H1 (cell line): ENCODE measurements around the gene DRC1.

Source experiments
- BRCA1 ChIP-seq: IDR thresholded peaks from 2 replicates; pipeline ENCODE4 v1.6.1; 2012; ENCODE audit warnings: low read depth, low read length, improper control_type of control experiment
- CEBPB ChIP-seq: IDR thresholded peaks from 2 replicates; pipeline ENCODE4 v1.6.1; 2012; ENCODE audit warnings: low read depth, low read length
- CTCF ChIP-seq, 3 experiments: IDR thresholded peaks; 1 replicate in 2 of 3; 2 replicates in 1 of 3; pipeline versions ENCODE4 v1.5.1 to v1.6.1; 2011; ENCODE audit warnings: low read length in 3 of 3, mild to moderate bottlenecking in 3 of 3, inconsistent platforms in 2 of 3, low read depth in 1 of 3, moderate library complexity in 1 of 3; ENCODE audit not compliant: insufficient read depth in 1 of 3; ENCODE audit errors: control extremely low read depth in 1 of 3
- E2F6 ChIP-seq: IDR thresholded peaks from 2 replicates; pipeline ENCODE4 v1.6.1; 2012; ENCODE audit warnings: inconsistent platforms
- EZH2 ChIP-seq: fragments of 200-600 bp; sonication (generic); IDR thresholded peaks from 2 replicates; pipeline ENCODE4 v1.7.1; 2012; ENCODE audit warnings: low read depth, mild to moderate bottlenecking, moderate library complexity, low read length, inconsistent platforms; ENCODE audit not compliant: severe bottlenecking
- JUND ChIP-seq: IDR thresholded peaks from 2 replicates; pipeline ENCODE4 v1.6.1; 2011; ENCODE audit warnings: mild to moderate bottlenecking, improper control_type of control experiment, low read length
- PHF8 ChIP-seq: fragments of 200-600 bp; sonication (generic); conservative IDR thresholded peaks from 2 replicates; pipeline ENCODE4 v1.7.1; 2012; ENCODE audit warnings: low read depth, mild to moderate bottlenecking, inconsistent platforms, low read length, moderate library complexity
- POLR2A ChIP-seq, 2 experiments: IDR thresholded peaks; 1 replicate in 1 of 2; 2 replicates in 1 of 2; pipeline ENCODE4 v1.6.1; 2011; ENCODE audit warnings: low read depth in 2 of 2, low read length in 2 of 2, mild to moderate bottlenecking in 2 of 2; ENCODE audit errors: control extremely low read depth in 1 of 2
- SRF ChIP-seq: IDR thresholded peaks from 2 replicates; pipeline ENCODE4 v1.6.1; 2011; ENCODE audit warnings: mild to moderate bottlenecking, low read depth, low read length, moderate library complexity
- TCF12 ChIP-seq: IDR thresholded peaks from 2 replicates; pipeline ENCODE4 v1.6.1; 2011; ENCODE audit warnings: low read depth, mild to moderate bottlenecking, low read length

DNA sequence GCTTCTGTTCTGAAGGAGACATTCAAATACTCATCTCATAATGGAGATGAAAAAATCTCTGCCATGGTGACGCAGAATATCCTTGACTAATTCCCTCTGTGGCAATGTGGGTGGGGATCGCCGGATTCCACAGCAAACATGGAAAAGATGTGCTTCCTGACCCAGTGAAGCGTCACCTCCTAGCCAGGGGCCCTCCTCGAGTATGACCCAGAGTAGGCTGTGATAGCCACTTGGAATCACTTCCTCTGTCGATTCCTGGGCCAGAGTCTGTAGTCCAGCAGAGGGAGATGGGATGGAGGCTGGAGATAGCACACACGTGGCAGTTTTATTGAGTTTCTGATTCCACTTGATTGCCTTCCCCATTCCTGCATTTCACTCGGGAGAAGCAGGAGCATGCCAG, 36.8 kb downstream of the DRC1 start:
- TF ChIP-seq JUND (no peak), SRF (no peak), CTCF (IDR thresholded peaks at IDR 0.05; ENCODE audit: control extremely low read depth in 1 of 3, insufficient read depth in 1 of 3, low read depth in 1 of 3, low read length in 3 of 3) (no peak), EZH2 (no peak), TCF12 (no peak), E2F6 (no peak), CEBPB (no peak), PHF8 (no peak), POLR2A (IDR thresholded peaks at IDR 0.05; ENCODE audit: control extremely low read depth in 1 of 2, low read depth in 2 of 2, low read length in 2 of 2) (no peak), BRCA1 (no peak)
